Caco-2 (cell line): ENCODE measurements around the gene MEIS3. TPM values are rescaled to one million over a fixed set of nuclear protein-coding genes. Genes with fewer than 3 reads are reported as not detected.
"Not testable (repeated sequence)": the region's sequence is repeated elsewhere in the genome, so short reads cannot be mapped to it uniquely, and the experiment has no call there.

Experiments
- BruUV-seq: library from RNA; stranded (reverse); fragments of 400-500 nt; replicated peaks from 2 replicates; lab custom pipeline; 2021; lab: Mats Ljungman, UMichigan
- CTCF ChIA-PET: fragments of 300-600 bp; sonication (Branson Sonifier 250); formaldehyde crosslinking; loops from one replicate; lab custom pipeline; 2022; ENCODE audit warnings: antibody characterized with exemption; lab: Charles Lee
- POLR2A ChIA-PET: fragments of 300-600 bp; sonication (Branson Sonifier 250); formaldehyde crosslinking; loops from one replicate; lab custom pipeline; 2022; ENCODE audit warnings: antibody characterized with exemption; lab: Charles Lee
- DNase-seq, 2 experiments: peaks; one replicate each; pipeline versions ENCODE4 v3.0.0 to v3.0.0-alpha.2; 2020 to 2022
- H3K27me3 ChIP-seq: replicated peaks from 2 replicates; pipeline ENCODE4 v1.6.0; 2011; ENCODE audit warnings: low read length; ENCODE audit not compliant: control insufficient read depth, insufficient read depth
- H3K36me3 ChIP-seq: 2 replicates; pipeline ENCODE4 v1.5.1; 2011; ENCODE audit warnings: low read length; ENCODE audit not compliant: control insufficient read depth, insufficient read depth
- H3K4me1 ChIP-seq: fragments of 250-450 bp; sonication (Bioruptor Pico); 2 replicates; pipeline ENCODE4 v1.5.1; 2020; ENCODE audit warnings: mild to moderate bottlenecking
- H3K4me3 ChIP-seq: 2 replicates; pipeline ENCODE4 v1.5.1; 2011; ENCODE audit warnings: low read depth, mild to moderate bottlenecking, control low read depth, low read length
- H3K9me3 ChIP-seq: fragments of 250-450 bp; sonication (Bioruptor Pico); 2 replicates; pipeline ENCODE4 v1.5.1; 2020; ENCODE audit warnings: mild to moderate bottlenecking, moderate library complexity
- H3K27ac Mint-ChIP-seq: one replicate; pipeline ENCODE4 v1.8.0; 2022; ENCODE audit warnings: mixed read lengths; ENCODE audit not compliant: unreplicated experiment
- H3K27me3 Mint-ChIP-seq: one replicate; pipeline ENCODE4 v1.8.0; 2022; ENCODE audit warnings: mixed read lengths; ENCODE audit not compliant: insufficient read depth, unreplicated experiment
- H3K36me3 Mint-ChIP-seq: one replicate; pipeline ENCODE4 v1.8.0; 2022; ENCODE audit warnings: mild to moderate bottlenecking, mixed read lengths; ENCODE audit not compliant: insufficient read depth, unreplicated experiment
- H3K4me1 Mint-ChIP-seq: one replicate; pipeline ENCODE4 v1.8.0; 2022; ENCODE audit warnings: low read depth, mixed read lengths; ENCODE audit not compliant: unreplicated experiment
- H3K4me3 Mint-ChIP-seq: one replicate; pipeline ENCODE4 v1.8.0; 2022; ENCODE audit warnings: mild to moderate bottlenecking, moderate library complexity, mixed read lengths; ENCODE audit not compliant: unreplicated experiment
- H3K9me3 Mint-ChIP-seq: one replicate; pipeline ENCODE4 v1.8.0; 2022; ENCODE audit warnings: mixed read lengths; ENCODE audit not compliant: unreplicated experiment
- CTCF ChIP-seq, 2 experiments: fragments of 200-600 bp in 1 of 2; IDR thresholded peaks; 1 replicate in 1 of 2; 2 replicates in 1 of 2; pipeline versions ENCODE4 v1.5.1 to v1.8.0; 2011 to 2022; ENCODE audit warnings: antibody characterized with exemption in 1 of 2, control low read depth in 1 of 2, inconsistent platforms in 1 of 2, low read depth in 1 of 2, low read length in 1 of 2, mild to moderate bottlenecking in 1 of 2, moderate library complexity in 1 of 2; ENCODE audit not compliant: insufficient read depth in 1 of 2, severe bottlenecking in 1 of 2, unreplicated experiment in 1 of 2
- intact Hi-C: fragments of 100-400 bp; cut with micrococcal nuclease; formaldehyde crosslinking; loops from one replicate; pipeline ENCODE4 v1.10.0; 2022; ENCODE audit not compliant: unreplicated experiment
- total RNA-seq: library from RNA; stranded (reverse); gene quantifications from 2 replicates; pipeline ENCODE4 v1.2.3, GENCODE V29; 2022

Gene MEIS3
- total RNA-seq, 1 experiment from 2014 or later, result 16.8 TPM

DNA sequence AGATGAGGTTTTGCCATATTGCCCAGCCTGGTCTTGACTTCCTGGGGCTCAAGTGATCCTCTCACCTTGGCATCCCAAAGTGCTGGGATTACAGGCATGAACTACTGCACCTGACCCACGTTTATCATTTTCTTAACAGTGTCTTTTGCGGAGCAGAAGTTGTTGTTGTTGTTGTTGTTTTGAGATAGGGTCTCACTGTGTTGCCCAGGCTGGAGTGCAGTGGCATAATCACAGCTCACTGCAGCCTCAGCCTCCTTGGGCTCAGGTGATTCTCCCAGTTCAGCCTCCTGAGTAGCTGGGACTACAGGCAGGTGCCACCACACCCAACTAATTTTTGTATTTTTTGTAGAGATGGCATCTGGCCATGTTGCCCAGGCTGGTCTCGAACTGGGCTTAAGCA lies 31.7 kb downstream of the MEIS3 start:
- H3K4me1 Mint-ChIP-seq, H3K36me3 ChIP-seq, H3K27me3 Mint-ChIP-seq, BruUV-seq, H3K9me3 ChIP-seq, H3K9me3 Mint-ChIP-seq, H3K4me3 ChIP-seq, intact Hi-C loops, DNase-seq, POLR2A ChIA-PET, H3K27ac Mint-ChIP-seq, H3K4me3 Mint-ChIP-seq, H3K36me3 Mint-ChIP-seq, H3K4me1 ChIP-seq, H3K27me3 ChIP-seq: not testable (repeated sequence)
- CTCF ChIA-PET, result interaction anchor here (0.6 kb wide), 1 partner anchor 46 kb away, joined by 3 read pairs; no protein-coding TSS in a partner anchor

DNA sequence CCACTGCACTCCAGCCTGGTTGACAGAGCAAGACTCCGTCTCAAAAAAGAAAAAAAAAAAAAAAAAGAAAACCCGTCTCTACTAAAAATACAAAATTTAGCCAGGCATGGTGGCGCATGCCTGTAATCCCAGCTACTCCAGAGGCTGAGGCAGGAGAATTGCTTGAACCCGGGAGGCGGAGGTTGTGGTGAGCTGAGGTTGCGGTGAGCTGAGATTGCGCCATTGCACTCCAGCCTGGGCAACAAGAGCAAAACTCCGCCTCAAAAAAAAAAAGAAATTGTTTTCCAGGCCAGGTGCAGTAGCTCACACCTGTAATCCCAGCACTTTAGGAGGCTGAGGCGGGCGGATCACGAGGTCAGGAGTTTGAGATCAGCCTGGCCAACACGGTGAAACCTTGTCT lies 32.7 kb downstream of the MEIS3 start:
- peaks cover 18% of the 10 kb centered on the region for H3K36me3 Mint-ChIP-seq
- not testable (repeated sequence) for H3K9me3 Mint-ChIP-seq
- CTCF ChIA-PET, result interaction anchor here (1.1 kb wide), 1 partner anchor 38 kb away, joined by 5 read pairs; the partner anchor contains the start of gene DHX34

DNA sequence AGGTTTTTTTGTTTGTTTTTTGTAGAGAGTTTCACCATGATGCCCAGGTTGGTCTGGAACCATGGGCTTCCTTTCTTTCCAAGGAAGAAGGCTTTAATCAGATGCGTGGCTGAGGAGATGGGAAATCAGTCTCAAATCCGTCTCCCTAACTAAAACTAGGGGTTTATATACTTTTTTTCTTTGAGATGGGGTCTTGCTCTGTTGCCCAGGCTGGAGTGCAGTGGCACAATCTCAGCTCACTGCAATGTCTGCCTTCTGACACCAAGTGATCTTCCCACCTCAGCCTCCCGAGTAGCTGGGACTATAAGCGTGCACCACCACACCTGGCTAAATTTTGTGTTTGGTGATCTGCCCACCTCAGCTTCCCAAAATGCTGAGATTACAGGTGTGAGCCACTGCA lies 34.8 kb downstream of the MEIS3 start:
- H3K9me3 Mint-ChIP-seq, intact Hi-C loops, POLR2A ChIA-PET, H3K36me3 ChIP-seq, BruUV-seq, H3K4me1 Mint-ChIP-seq, H3K4me1 ChIP-seq, H3K27ac Mint-ChIP-seq, H3K4me3 Mint-ChIP-seq, H3K4me3 ChIP-seq, DNase-seq, H3K27me3 Mint-ChIP-seq, H3K9me3 ChIP-seq, H3K27me3 ChIP-seq: not testable (repeated sequence)
- CTCF ChIA-PET, result interaction anchor here (0.6 to 1.1 kb wide), 2 partner anchors 36 to 92 kb away, joined by 4 to 6 read pairs; partner anchors contain the start of gene DHX34
- peaks cover 31% of the 10 kb centered on the region for H3K36me3 Mint-ChIP-seq

More for the DNA sequence above, 32.7 kb downstream of the MEIS3 start:
- H3K36me3 ChIP-seq, DNase-seq, H3K4me1 ChIP-seq, BruUV-seq, H3K27me3 Mint-ChIP-seq, H3K4me3 ChIP-seq, H3K27me3 ChIP-seq, H3K9me3 ChIP-seq, H3K4me3 Mint-ChIP-seq, intact Hi-C loops, POLR2A ChIA-PET, H3K27ac Mint-ChIP-seq, H3K4me1 Mint-ChIP-seq: not testable (repeated sequence)

DNA sequence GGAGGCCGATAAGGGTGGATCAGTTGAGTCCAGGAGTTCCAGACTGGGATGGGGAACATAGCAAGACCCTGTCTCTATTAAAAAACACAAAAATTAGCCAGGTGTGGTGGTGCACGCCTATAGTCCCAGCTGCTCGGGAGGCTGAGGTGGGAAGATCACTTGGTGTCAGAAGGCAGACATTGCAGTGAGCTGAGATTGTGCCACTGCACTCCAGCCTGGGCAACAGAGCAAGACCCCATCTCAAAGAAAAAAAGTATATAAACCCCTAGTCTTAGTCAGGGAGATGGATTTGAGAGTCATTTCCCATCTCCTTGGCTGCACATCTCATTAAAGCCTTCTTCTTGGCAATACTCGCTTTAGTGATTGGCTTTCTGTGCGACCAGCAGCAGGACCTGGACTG lies 35.4 kb downstream of the MEIS3 start:
- H3K27me3 Mint-ChIP-seq, H3K9me3 Mint-ChIP-seq, POLR2A ChIA-PET, H3K4me1 Mint-ChIP-seq, BruUV-seq, H3K4me1 ChIP-seq, H3K27me3 ChIP-seq, H3K27ac Mint-ChIP-seq, intact Hi-C loops, H3K4me3 ChIP-seq, H3K4me3 Mint-ChIP-seq, DNase-seq, H3K9me3 ChIP-seq, H3K36me3 ChIP-seq: not testable (repeated sequence)
- H3K36me3 Mint-ChIP-seq, result peaks cover 37% of the 10 kb centered on the region
- CTCF ChIA-PET, result interaction anchor here (0.6 kb wide), 1 partner anchor 92 kb away, joined by 4 read pairs; no protein-coding TSS in a partner anchor

DNA sequence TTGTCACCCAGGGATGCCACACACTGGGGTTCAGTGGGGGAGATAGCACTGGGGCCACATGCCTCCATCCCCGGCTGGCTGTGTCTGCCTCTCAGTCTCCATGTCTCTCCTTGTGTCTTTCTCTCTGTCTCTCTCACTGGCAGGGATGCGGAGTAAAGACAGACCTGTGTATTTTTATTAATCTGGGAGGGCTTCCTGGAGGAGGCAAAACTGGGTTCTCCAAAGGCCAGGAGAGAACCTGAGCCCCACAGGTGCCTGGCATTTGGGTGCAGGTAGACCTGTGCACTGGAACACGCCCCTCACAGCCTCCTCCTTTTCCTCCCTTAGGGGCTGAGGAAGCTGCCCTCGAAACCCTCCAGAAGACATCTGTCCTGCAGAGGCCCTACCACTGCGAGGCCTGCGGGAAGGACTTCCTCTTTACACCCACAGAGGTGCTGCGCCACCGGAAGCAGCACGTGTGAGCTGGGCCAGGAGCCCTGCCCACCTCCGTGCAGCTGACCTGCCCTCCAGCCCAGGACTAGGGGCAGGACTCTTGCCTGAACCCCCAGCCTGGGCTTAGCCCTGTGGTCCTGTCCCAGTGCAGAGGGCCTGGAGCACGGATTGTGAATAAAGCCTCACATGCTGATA lies 37.6 kb downstream of the MEIS3 start:
- H3K4me1 ChIP-seq, result no peaks in the 10 kb centered on the region
- no peak overlapping the region for H3K4me3 ChIP-seq
- Mint-ChIP-seq H3K9me3 (no peaks in the 10 kb centered on the region), H3K27ac (no peak overlapping the region), H3K4me1 (no peaks in the 10 kb centered on the region), H3K4me3 (no peak overlapping the region), H3K27me3 (no peaks in the 10 kb centered on the region), H3K36me3 (peaks cover 50% of the 10 kb centered on the region)
- ChIA-PET CTCF (no interaction called here), POLR2A (no interaction called here)
- intact Hi-C loops, result no loop called here
- H3K9me3 ChIP-seq, result no peaks in the 10 kb centered on the region
- no TSS peak for BruUV-seq
- no peaks in the 10 kb centered on the region for H3K27me3 ChIP-seq
- H3K36me3 ChIP-seq, result peaks cover 3% of the 10 kb centered on the region
- no peak for DNase-seq
- TF ChIP-seq CTCF (IDR thresholded peaks at IDR 0.05; ENCODE audit: insufficient read depth in 1 of 2, low read depth in 1 of 2, low read length in 1 of 2, severe bottlenecking in 1 of 2, unreplicated experiment in 1 of 2), result no peak
